Measurements from ENCODE around the gene SLC6A6. TPM values are rescaled to one million over a fixed set of nuclear protein-coding genes. Genes with fewer than 3 reads are reported as not detected.
"Not testable (repeated sequence)": the region's sequence is repeated elsewhere in the genome, so short reads cannot be mapped to it uniquely, and the experiment has no call there.

SLC6A6 gene
- total RNA-seq, 1 donor: 33.2 TPM

DNA sequence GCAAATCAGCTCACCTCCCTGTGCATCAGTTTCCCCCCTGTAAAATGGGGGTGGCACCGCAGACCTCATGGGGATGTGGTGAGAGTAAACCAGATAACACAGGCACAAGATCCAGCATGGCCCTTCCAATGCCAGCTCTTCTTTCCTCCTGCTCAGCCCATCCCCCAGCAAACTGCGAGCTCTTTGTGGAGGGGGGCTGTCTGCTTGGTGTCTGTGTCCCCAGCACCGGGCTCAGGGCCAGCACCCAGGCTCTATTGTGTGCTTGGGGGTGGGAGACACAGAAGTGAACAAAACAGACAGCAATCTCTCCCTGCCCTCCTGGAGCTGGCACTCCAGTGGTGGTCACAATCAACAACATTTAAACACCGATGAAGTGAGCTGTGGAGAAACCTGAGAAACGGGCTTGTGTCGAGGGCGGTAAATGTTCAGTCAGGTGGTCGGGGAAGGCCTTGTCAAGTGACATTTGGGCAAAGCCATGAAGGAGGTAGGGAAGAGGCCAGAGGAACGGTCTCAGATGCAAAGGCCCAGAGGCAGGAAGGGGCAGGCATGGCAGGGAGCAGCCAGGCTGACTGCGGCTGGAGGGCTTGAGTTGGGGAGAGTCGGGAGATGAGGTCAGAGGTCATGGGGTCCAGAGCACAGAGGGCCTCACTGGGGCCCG lies 109.3 kb downstream of the SLC6A6 start:
- TF ChIP-seq, protein P1, sequence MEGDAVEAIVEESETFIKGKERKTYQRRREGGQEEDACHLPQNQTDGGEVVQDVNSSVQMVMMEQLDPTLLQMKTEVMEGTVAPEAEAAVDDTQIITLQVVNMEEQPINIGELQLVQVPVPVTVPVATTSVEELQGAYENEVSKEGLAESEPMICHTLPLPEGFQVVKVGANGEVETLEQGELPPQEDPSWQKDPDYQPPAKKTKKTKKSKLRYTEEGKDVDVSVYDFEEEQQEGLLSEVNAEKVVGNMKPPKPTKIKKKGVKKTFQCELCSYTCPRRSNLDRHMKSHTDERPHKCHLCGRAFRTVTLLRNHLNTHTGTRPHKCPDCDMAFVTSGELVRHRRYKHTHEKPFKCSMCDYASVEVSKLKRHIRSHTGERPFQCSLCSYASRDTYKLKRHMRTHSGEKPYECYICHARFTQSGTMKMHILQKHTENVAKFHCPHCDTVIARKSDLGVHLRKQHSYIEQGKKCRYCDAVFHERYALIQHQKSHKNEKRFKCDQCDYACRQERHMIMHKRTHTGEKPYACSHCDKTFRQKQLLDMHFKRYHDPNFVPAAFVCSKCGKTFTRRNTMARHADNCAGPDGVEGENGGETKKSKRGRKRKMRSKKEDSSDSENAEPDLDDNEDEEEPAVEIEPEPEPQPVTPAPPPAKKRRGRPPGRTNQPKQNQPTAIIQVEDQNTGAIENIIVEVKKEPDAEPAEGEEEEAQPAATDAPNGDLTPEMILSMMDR (IDR thresholded peaks at IDR 0.05; ENCODE audit: insufficient read depth, low read depth, low read length): no peak
- DNase-seq (ENCODE audit: low read depth): no peak
- H3K4me3 ChIP-seq (ENCODE audit: low read depth, low read length): no peak overlapping the region

DNA sequence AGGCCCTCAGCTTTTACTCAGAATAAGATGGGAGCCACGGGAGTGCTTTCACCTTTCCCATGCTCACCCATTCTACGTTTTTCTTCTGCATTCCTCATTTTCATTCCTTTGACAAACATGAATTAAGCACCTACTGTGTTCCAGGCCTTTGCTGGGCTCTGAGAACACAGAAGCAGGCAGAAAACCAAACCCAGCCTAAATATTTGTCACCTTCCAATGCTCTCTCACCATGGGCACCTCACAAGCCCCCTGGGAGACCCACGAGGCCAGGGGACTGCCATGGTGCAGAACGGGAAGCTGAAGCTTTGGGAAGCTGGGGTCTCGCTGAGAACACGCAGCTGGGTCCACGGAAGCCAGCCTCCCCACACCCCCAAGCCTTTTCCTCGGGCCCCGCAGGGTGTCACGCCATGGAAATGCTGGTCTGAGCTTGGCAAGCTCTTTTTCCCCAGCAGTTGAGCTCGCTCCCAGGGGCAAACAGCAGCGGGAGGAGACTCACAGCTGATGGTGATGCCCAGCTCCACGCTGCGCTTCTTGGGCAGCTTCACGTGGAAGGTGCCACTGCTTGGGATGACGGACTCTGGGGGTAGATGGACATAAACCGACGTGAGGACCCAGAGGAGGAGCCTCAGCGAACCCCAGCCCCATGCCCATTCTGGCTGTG lies 110.0 kb downstream of the SLC6A6 start:
- H3K4me3 ChIP-seq (ENCODE audit: low read depth, low read length): no peak overlapping the region
- no peak for DNase-seq (ENCODE audit: low read depth)
- TF ChIP-seq, protein P1 (IDR thresholded peaks at IDR 0.05; ENCODE audit: insufficient read depth, low read depth, low read length): no peak

DNA sequence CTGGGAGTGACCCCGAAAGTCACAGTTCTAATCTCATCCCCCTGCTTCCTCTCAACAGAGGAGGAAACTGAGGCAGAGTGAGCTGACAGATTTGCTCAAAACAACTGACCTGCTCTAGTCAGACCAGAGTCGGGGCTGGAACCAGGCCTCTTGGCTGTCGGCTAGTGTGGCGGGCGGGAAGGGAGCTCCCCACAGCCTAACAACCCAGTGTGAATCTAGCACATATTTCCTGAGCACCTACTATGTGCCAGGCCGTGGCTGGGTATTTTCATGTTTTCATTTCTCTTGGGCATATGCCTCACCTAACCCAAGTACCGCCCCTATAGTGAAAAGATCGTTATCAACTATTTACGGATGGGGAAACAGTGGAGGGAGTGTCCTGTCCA lies 110.5 kb downstream of the SLC6A6 start:
- TF ChIP-seq, protein P1 (IDR thresholded peaks at IDR 0.05; ENCODE audit: insufficient read depth, low read depth, low read length): no peak
- no peak for DNase-seq (ENCODE audit: low read depth)
- H3K4me3 ChIP-seq (ENCODE audit: low read depth, low read length): no peak overlapping the region

DNA sequence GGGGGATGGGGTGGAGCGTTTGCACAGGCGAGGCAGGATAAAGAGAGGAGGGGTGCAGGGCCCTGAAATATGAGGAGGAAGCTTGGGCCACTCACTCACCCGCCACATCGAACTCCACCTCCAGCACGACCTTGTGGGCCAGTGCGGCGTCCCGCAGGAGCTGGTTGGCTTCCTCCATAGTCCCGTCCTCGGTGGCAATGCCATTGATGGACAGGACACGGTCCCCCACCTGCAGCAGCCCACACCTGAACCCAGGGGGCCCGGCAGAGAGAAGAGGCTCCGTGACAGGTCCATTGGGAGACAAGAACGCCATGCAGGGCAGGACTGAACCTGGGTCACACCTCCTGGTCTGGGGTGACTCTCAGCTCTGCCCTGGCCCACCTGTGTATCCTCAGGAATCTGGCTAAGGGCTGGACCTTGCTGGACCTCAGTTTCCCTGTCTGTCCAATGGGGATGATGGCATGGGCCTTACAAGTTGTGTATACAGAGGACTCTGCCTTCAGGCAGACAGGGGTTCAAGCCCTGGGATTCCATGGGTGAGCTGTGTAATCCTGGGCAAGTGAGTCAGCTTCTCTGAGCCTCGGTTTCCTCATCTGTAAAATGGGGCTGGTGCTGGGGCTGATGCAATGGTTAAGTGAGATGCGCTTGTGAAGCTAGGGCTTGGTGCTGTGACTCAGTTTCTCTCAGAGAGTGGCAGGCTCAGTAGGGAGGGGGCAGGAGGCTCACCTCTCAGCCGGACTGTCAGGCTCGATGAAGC lies 111.3 kb downstream of the SLC6A6 start:
- H3K4me3 ChIP-seq (ENCODE audit: low read depth, low read length): no peak overlapping the region
- no peak for DNase-seq (ENCODE audit: low read depth)
- TF ChIP-seq, protein P1 (IDR thresholded peaks at IDR 0.05; ENCODE audit: insufficient read depth, low read depth, low read length): no peak

DNA sequence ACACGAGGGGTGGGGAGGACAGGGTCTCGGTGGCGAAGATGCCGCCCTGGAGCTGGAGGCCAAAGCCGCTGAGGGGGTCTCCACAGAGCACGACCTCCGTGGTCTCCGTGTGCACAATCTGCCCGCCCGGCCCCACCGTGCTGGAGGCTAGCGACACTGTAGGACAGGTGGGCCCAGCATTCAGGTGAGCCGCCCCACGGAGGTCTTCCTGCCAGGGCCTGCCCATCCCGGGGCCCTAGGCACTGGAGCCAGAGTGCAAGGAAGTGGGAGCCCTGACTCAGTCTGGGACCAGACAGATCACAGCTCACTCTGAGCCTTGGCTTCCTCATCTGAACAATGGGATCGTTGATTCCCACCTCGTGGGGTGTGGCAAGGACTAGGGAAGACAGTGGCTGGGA lies 111.9 kb downstream of the SLC6A6 start:
- no peak overlapping the region for H3K4me3 ChIP-seq (ENCODE audit: low read depth, low read length)
- TF ChIP-seq, protein P1 (IDR thresholded peaks at IDR 0.05; ENCODE audit: insufficient read depth, low read depth, low read length): no peak
- no peak for DNase-seq (ENCODE audit: low read depth)

DNA sequence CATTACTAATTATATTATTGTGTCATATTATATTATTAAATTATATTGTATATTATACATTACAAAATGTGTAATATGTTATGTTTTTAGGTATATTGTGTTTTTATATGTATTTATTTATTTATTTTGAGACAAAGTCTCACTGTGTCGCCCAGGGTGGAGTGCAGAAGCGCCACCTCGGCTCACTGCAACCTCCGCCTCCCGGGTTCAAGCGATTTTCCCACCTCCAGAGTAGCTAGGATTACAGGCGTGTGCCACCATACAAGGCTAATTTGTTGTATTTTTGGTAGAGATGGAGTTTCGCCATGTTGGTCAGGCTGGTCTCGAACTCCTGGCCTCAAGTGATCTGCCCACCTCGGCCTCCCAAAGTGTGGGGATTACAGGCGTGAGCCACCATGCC lies 113.1 kb downstream of the SLC6A6 start:
- H3K4me3 ChIP-seq (ENCODE audit: low read depth, low read length); DNase-seq (ENCODE audit: low read depth): not testable (repeated sequence)

DNA sequence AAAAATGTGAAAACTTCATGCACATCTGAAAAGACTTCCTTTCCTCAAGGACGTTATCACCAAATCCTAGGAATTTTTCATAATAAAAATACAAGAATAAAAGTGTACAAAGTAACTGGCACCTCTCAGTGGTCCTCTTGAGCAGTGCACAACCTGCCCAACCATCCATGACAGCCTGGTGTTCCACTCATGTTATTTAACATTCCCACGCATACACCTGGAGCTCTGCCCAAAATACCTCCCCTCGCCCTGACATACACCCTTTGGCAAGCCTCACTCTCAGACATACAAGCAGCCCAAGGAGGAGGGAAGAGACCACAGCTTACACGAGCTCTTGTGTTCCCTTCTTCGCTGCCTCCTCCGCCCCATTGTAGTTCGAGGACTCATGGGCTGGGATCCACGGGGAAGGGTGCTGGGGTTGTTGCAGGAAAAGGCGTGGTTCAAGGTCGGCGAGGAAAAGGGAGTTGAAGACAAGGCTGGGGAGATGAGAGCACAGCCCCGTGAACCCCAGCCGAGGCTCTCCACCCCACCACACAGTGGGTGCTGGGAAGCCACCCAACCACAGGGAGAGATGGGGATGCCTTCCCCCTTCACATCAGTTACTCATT lies 114.4 kb downstream of the SLC6A6 start:
- TF ChIP-seq, protein P1 (IDR thresholded peaks at IDR 0.05; ENCODE audit: insufficient read depth, low read depth, low read length): no peak
- H3K4me3 ChIP-seq (ENCODE audit: low read depth, low read length): no peak overlapping the region
- no peak for DNase-seq (ENCODE audit: low read depth)

Data from fibroblast of villous mesenchyme (primary cell).